Measurements from ENCODE around the gene MC1R.
"Not testable (repeated sequence)": the region's sequence is repeated elsewhere in the genome, so short reads cannot be mapped to it uniquely, and the experiment has no call there.

MC1R gene

GRCh38 chr16:89918453-89919347 lies at the start of gene MC1R:
TSS of gene MC1R (plus strand) at chr16:89918862. CDS start at chr16:89919259, 397 bp downstream.
- no peak for DNase-seq (ENCODE audit: low read depth)

- DNase-seq (ENCODE audit: low read depth), result no peak
Observed at GRCh38 chr16:89869911-89870310, 48.8 kb upstream of the MC1R start.

DNA sequence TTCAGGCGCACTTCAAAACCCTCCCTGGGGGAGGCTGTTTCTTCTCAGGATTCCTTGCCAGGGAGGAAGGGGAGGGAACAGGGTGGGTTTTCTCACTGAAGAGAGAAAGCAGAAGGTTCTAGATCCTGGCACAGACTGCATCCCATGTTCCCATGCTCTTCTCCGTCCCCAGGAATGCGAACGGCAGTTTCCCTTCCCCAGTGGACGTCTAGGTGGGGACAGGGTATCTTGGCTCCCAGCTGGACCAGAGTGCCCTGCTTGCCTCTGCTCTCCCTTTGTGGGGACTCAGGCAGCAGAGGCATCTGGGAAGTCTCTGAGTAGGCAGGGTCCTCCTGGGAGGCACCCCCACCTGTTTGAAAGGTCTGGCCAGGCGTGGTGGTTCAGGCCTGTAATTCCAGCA lies 48.2 kb upstream of the MC1R start:
- no peak for DNase-seq (ENCODE audit: low read depth)

DNA sequence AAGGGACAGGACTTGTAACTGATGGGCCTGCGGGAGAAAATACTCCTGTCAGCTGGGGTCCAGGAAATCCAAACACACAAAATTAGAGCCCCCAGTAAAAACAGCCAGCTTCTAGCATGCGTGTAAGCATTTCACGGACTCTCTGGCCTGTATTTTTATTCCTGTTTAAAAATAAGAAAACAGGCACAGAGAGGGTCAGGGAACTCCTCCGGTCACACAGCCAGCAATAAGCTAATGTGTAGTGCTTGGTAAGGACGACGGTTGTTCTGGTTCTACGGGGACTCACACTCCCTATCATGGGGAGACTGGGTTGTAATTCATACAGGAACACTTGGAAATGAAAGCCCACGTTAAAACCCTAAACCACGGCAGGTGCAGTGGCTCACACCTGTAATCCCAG lies 46.8 kb upstream of the MC1R start:
- no peak for DNase-seq (ENCODE audit: low read depth)

- DNase-seq (ENCODE audit: low read depth), result peak; percentile 84
Observed at GRCh38 chr16:89873109-89873971, 45.3 kb upstream of the MC1R start, which contains the start of gene TCF25. TSS of gene TCF25 (plus strand) at chr16:89873592. CDS start at chr16:89873668, 76 bp downstream.

DNA sequence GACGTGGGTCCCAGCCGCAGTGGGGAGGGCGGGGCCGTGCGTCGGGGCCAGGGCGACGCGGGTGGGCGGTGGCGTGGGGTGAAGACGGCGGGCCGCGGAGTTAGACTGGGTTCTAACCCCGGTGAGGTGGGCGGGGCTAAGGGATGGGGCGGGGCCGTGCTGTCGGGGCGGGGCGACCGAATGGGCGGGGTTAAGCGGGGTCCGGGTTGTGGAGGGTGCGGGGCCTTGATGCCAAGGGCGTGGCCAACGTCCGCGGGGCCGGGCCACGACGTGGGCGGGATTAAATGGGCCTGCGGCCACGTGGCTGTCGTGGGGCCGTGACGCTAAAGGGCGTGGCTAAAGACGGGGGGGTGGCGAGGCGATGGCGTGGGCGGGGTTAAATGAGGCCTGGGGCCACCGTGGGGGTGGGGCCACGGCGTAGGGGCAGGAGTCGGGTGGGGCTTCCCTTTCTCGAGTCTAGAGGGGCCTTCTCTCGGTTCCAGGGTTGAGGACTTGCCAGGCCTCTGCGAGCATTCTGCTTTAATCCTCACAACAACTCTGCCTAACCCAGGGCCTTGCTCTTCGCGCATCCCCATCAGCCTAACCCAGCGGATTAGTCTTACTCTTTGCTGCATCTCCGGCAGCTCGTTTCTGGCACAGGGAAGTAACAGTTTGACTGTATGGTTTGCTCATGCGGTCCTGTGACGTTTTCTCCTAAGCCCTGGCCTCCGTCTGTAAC lies 44.5 kb upstream of the MC1R start:
- peak; percentile 91 for DNase-seq (ENCODE audit: low read depth)

DNA sequence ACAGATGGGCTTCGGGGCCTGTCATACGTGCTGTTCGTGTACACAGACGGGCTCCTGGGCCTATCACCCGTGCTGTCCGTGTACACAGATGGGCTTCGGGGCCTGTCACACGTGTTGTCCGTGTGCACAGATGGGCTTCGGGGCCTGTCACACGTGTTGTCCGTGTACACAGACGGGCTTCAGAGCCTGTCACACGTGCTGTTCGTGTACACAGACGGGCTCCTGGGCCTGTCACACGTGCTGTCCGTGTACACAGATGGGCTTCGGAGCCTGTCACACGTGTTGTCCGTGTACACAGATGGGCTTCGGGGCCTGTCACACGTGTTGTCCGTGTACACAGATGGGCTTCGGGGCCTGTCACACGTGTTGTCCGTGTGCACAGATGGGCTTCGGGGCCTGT lies 39.5 kb upstream of the MC1R start:
- DNase-seq (ENCODE audit: low read depth), result not testable (repeated sequence)

DNA sequence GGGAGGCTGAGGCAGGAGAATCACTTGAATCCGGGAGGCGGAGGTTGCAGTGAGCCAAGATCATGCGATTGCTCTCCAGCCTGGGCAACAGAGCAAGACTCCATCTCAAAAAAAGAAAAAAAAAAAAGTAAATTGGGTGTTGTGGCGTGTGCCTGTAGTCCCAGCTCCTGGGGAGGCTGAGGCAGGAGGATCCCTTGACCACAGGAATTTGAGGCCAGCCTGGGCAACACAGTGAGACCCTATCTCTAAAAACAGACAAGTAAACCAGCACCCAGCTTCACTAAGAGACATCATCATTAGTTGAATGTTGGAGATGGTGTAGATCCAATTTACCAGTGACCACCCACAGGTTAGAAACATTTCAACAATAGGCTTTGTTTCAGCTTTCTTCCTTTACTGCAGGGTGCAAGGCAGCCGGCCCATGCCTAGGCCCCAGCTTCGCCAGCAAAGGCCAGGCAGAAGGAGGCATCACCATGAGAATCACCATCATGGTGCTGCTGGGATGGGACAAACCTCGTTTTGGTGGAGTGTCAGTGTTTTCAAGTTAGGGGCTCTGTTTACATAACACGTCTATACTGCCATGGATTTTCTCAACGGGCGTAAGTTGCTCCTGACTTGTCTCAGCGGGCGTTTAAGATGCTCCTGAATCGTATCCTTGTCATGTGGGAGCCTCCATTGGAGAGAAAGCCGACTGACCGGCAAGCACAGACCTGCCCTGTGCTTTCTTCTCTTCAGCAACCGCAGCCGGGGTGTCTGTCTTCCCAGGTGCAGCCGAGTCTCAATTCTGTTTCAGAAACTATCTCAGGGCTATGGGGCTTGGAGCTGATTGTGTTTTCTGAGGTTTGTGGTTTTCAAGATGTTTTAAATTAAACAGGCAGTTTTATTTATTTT lies 37.9 kb upstream of the MC1R start:
- no peak for DNase-seq (ENCODE audit: low read depth)

GRCh38 chr16:89881368-89881730 lies 37.3 kb upstream of the MC1R start:
- no peak for DNase-seq (ENCODE audit: low read depth)

DNA sequence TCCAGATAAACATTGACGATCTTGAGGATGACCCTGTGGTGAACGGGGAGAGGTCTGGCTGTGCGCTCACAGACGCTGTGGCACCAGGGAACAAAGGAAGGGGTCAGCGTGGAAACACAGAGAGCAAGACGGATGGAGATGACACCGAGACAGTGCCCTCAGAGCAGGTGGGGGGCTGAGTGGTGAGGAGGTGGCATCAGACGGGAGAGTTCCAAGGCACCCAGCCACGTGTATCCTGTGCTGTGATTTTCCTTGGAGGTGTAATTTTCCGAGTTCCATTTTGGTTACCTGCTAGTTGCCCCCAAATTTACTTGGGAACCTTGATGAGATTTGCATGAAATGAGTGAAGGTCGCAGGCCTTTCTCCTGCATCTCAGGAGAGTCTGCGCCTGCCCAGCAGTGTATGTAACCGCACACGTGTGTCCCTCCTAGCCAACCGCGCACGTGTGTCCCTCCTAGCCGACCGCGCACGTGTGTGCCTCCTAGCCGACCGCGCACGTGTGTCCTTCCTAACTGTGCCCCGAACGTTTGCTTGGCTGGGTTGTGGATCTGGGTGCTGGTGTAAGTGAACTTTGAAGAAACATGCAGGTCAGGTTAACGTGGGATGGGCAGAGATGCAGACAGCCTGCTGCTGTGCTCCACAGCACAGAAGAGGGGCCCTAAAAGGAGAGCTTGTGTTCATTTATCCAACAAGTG lies 35.2 kb upstream of the MC1R start:
- DNase-seq (ENCODE audit: low read depth), result no peak

DNA sequence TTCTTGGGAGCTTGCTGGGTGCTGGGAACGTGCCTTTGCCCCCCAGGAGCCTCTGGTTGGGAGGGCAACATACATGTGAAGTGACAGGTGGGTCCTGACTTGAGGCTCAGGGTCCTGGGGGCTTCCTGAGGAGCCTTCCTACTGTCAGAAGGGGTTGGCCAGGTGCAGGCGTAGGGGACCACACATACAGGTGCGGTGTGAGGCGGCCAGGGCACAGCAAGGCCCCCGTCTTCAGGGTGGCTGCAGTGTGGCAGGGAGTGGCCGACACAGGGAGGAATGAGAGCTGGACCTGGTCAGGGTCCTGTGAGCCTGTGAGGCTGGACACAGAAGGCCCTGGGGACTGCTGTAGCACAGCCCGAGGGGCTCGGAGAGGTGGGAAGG lies 34.6 kb upstream of the MC1R start:
- DNase-seq (ENCODE audit: low read depth), result no peak

- DNase-seq (ENCODE audit: low read depth), result no peak
Observed at GRCh38 chr16:89887243-89887642, 31.4 kb upstream of the MC1R start.

- no peak for DNase-seq (ENCODE audit: low read depth)
Observed at GRCh38 chr16:89890200-89890599, 28.5 kb upstream of the MC1R start.

DNA sequence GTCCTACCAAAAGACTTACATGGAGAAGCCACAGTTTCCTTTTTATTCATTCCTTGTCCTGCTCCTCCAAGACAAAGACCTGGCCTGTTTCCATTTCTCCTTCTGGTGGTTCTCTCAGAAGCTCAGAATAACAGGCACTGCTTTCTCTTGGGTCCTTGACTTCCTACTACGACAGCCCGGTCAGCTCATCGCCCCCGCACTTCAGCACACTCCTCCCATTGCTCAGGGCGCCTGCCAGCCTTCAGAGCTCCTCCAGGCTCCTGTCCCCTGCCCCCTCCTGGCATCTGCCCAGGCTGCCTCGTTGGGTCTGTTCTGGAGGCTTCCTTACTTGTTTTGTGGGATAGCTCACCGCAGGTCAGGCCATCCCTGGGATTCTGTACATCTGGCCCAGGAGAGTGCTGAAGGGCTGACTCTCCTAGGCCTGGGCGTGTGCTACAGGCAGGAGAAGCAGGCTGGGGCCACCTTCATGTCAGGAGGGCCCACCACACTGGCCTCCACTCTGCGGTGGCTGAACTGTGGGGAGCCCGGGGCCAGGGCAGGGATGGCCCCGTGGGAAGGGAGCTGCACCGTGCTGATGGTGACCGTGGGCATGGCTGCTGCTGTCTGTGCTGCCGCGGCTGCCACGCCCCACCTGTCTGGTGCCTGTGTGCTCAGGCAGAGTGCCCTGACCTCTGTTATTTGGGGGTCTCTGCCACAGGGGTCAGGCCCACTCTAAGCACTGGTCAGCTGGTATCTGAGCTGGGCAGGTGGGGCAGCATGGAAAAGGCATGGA lies 27.6 kb upstream of the MC1R start:
- no peak for DNase-seq (ENCODE audit: low read depth)

GRCh38 chr16:89892055-89892630 lies 26.5 kb upstream of the MC1R start:
- no peak for DNase-seq (ENCODE audit: low read depth)

DNA sequence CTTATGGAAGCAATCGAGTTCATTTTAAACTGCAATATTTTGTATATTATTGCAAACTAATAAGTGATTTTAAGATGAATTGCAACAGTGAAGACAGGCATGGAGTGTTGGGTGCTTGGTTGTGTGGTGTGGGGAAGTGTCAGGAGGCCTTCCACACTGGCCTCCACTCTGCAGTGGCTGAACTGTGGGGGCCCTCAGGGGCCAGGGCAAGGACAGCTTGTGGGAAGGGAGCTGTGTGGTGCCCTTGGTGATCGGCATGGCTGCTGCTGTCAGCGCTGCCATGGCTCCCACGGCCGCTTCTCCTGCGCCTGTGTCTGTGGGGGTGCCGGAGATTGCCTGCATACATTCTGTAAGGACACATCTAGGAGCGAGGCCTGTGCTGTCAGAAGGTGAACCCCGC lies 26.0 kb upstream of the MC1R start:
- DNase-seq (ENCODE audit: low read depth), result no peak

- no peak for DNase-seq (ENCODE audit: low read depth)
Observed at GRCh38 chr16:89893642-89894548, 24.8 kb upstream of the MC1R start.

DNA sequence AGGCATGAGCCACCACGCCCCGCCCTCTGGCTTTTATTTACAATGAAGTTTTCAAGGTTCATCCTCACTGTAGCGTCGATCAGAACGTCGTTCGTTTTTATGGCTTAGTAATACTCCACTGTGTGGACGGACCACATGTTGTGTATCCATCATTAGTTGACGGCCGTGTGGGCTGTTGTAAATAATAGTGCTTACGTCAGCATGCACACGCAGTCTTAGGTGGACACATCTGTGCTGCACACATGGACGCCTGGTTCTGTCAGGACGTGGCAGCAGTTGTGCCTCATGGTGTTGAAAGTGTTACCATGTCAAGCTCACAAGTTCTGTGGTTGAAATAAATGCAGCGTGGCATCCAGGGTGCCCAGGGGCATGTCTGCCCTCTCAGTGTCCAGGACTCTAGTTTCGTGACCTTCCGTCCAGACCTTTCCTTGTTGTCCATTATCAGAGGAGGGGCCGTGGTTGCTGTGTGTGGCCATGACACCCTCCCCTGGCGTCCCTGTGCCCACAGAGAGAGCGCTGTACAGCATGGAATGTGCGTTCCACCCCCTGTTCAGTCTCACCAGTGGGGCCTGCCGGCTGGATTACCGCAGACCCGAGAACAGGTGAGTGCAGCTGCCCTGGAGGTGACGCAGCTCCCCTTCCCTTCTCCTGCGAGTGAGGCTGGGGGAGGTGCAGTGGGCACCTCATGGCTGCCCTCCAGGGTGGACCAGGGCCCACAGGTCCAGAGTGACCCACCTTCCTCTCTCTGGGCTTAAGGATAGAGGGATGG lies 23.0 kb upstream of the MC1R start:
- DNase-seq (ENCODE audit: low read depth), result no peak

Measured in stimulated activated CD8-positive, alpha-beta memory T cell treated with anti-CD3 and anti-CD28 coated beads, Interleukin-12 subunit alpha, Interleukin-12 subunit beta, amount 100 ng/mL, for 1 hour (primary cell).